Activated CD4-positive, alpha-beta T cell treated with anti-CD3 and anti-CD28 coated beads, Interleukin-2, amount 50 U/mL, for 48 hours (primary cell): ENCODE data around the gene TRAPPC11.
"Not testable (repeated sequence)": the region's sequence is repeated elsewhere in the genome, so short reads cannot be mapped to it uniquely, and the experiment has no call there.

Source experiments
- DNase-seq, 2 experiments: peaks; one replicate each; pipeline ENCODE4 v3.0.0-alpha.2; 2020

The TRAPPC11 gene

DNA sequence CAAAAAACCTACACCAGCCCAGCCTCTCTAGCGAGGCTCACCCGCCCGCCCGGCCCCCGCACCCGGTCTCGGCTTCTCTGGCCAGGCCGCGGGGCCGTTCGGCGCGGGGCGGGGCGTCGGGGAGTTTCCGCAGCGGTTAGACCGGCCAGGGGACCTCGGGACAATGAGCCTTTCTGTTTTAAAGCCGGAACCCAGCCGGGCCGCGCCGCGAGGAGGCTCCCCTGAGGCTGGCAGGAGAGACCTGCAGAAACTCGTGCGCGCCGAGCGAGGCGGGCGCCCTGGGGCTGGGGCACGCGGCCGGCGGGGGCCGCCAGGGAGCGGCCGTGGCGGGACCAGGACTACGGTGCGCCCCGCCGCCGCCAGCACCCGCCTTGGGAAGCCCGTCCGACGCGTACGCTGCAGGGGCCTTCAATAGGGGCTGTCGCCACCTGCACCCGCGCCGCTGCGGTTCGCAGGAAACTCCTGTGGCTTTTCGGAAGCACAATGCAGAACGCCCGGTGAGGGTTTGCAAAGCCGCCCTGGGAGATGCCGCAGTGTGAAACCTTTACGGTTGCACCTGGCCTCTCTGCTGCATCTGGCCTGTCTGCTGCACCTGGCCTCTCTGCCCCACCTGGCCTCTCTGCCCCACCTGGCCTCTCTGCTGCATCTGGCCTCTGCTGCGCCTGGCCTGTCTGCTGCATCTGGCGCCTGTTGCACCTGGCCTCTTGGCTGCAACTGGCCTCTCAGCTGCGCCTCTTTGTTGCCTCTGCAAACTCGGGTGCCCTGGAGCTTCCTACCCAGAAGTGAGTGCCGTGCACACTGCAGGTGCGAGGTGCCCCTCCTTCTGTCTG, 63.9 kb downstream of the TRAPPC11 start:
- DNase-seq, result peak; percentile 41 to 47

- no peak for DNase-seq
Measured at GRCh38 chr4:183723561-183724228, 64.6 kb downstream of the TRAPPC11 start.

GRCh38 chr4:183725585-183725984, 66.5 kb downstream of the TRAPPC11 start:
- not testable (repeated sequence) for DNase-seq

- no peak for DNase-seq
Measured at GRCh38 chr4:183727482-183727881, 68.4 kb downstream of the TRAPPC11 start.

- no peak for DNase-seq
Measured at GRCh38 chr4:183728223-183729068, 69.4 kb downstream of the TRAPPC11 start.

GRCh38 chr4:183729069-183729406, 69.9 kb downstream of the TRAPPC11 start:
- no peak for DNase-seq

- DNase-seq, result no peak
Measured at GRCh38 chr4:183729430-183730328, 70.6 kb downstream of the TRAPPC11 start.

GRCh38 chr4:183732296-183732695, 73.2 kb downstream of the TRAPPC11 start:
- no peak for DNase-seq

DNA sequence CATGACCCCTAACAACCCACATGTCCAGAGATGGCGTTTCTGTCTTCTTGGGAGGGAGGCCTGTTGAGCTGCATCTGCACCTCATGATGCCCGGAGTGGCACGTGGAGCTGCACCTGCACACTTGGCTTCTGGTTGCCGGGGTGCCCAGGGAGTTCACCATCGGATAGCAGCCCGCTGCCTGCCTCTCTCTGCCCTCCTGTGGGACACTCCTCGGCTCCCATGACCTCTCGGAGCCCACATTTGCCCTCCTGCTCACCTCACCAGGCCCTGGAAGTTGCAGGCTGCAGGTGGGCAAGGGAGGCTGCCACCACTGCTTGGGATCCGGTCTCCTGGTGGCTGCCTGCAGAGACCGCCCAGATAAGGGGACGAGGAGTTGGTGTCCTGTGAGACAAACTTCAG, 74.1 kb downstream of the TRAPPC11 start:
- no peak for DNase-seq

- DNase-seq, result no peak
Measured at GRCh38 chr4:183738081-183738673, 79.1 kb downstream of the TRAPPC11 start.

DNA sequence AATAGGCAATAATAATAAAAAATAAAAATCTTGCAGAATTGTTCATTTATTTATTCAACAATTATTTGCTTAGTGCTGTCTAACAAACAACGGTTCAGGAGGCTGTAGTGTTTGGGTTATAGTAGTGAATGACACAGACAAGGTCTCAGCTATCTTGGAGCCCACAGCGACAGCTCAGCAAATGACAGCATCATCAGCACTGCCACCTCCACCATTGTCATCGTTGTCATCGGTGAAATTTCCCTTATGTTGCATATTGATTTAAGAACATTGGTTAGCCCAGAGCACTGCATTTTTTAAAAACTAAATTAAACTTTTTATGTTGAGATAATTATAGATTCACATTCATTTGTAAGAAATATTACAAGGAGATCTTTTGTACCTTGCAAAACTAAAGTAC, 79.9 kb downstream of the TRAPPC11 start:
- DNase-seq, result no peak

DNA sequence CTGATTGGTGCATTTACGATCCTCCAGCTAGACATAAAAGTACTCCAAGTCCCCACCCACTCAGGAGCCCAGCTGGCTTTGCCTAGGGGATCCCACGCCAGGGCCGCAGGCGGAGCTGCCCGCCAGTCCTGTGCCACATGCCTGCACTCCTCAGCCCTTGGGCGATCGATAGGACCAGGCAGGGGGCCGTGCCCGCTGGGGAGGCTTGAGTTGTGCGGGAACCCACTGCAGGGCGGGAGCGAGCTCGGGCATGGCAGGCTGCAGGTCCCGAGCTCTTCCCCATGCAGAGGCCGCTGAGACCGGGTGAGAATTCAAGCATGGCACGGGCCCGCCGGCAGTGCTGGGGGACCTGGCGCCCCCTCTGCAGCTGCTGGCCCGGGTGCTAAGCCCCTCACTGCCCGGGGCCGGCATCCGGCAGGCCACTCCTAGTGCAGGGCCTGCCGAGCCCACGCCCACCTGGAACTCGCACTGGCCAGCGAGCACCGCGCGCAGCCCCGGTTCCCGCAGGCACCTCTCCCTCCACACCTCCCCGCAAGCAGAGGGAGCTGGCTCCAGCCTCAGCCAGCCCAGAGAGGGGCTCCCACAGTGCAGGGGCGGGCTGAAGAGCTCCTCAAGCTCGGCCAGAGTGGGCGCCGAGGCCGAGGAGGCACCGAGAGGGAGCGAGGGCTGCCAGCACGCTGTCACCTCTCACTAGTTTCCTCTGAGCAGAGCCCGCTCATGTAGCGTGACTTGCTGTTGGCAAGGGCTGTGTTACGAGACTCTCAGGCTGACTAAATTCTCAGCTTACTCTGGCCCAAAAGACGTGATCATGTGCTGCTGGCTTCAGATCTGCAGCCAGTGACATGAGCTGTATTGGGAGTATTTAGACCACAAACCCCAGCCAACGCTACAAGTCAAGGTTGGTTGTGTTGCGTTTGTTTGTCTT, 87.5 kb downstream of the TRAPPC11 start:
- no peak for DNase-seq

GRCh38 chr4:183747380-183747779, 88.3 kb downstream of the TRAPPC11 start:
- no peak for DNase-seq

- DNase-seq, result no peak
Measured at GRCh38 chr4:183747931-183748670, 89.0 kb downstream of the TRAPPC11 start.

DNA sequence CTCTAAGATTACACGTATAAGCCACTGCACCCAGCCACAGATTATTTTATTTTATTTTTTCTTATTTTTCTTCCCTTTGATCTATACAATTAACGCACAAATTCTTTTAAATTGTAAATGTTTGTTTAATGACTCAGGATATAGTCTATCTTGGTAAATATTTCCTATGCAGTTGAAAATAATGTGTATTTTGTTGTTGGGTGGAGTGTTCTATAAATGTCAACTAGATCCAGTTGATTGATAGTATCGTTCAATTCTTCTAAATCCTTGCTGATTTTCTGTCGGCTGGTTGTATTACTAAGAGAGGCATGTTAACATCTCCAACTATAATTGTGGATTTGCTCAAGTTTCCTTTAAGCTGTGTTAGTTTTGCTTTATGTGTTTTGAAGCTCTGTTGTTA, 92.0 kb downstream of the TRAPPC11 start:
- no peak for DNase-seq

- no peak for DNase-seq
Measured at GRCh38 chr4:183755596-183755995, 96.5 kb downstream of the TRAPPC11 start.

- no peak for DNase-seq
Measured at GRCh38 chr4:183757060-183757459, 98.0 kb downstream of the TRAPPC11 start.

DNA sequence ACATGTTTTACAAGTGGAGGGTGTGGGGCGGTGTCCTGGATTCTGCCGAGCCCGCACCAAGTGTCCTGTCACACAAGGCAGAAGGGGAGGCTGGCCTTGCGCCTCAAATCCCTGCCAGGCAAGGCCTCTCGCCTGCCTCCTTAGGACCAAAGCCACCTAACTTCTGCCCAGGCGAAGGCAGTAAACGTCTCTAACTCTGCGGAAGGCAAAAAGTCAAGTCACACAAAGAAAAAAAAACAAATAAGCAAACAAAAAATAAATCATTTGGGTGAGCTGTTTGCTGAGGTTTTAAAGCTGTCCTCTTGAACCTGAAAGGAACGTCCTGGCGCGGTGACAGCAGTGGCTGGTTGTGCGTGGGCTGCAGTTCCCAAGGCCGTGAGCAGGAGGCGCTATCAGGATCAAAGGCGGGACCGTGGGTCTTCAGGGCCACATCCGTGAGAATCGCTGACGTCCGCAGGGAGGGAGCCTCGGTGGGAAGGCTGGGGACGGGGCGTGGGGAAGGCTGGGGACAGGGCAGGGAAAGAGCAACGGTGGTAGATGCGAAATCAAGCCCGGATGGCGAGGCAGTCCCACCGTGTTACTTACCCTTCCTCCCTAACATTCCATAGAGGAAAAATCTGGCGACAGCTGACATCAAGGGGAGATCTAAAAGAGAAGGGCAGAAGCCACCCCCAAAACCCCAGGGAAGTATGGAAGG, 99.1 kb downstream of the TRAPPC11 start:
- DNase-seq, result peak in 1 of 2 experiments; percentile 5

- DNase-seq, result no peak
Measured at GRCh38 chr4:183758758-183759447, 99.8 kb downstream of the TRAPPC11 start.
